Mesenchymal stem cell (in vitro differentiated cells and primary cell): ENCODE results near the gene MEX3A.
"Not testable (repeated sequence)": the region's sequence is repeated elsewhere in the genome, so short reads cannot be mapped to it uniquely, and the experiment has no call there.

Experiments
- DNase-seq: peaks from one replicate; pipeline ENCODE4 v3.0.0-alpha.2; 2013
- H2AFZ ChIP-seq: one replicate; pipeline ENCODE4 v1.6.1; 2013; ENCODE audit warnings: low read depth, mild to moderate bottlenecking, control low read depth, inconsistent platforms, low read length, moderate library complexity
- H2AK5ac ChIP-seq: 2 replicates; pipeline ENCODE4 v1.6.1; 2013; ENCODE audit warnings: low read length, moderate library complexity, mild to moderate bottlenecking, inconsistent platforms; ENCODE audit not compliant: severe bottlenecking
- H2BK120ac ChIP-seq: one replicate; pipeline ENCODE4 v1.6.1; 2013; ENCODE audit warnings: low read depth, mild to moderate bottlenecking, inconsistent platforms, low read length, moderate library complexity
- H2BK12ac ChIP-seq, 2 experiments: one replicate each; pipeline ENCODE4 v1.6.1; 2013; ENCODE audit warnings: inconsistent platforms in 2 of 2, low read length in 2 of 2, mild to moderate bottlenecking in 2 of 2, moderate library complexity in 2 of 2, control low read depth in 1 of 2
- H2BK15ac ChIP-seq: one replicate; pipeline ENCODE4 v1.6.1; 2013; ENCODE audit warnings: mild to moderate bottlenecking, low read depth, inconsistent platforms; ENCODE audit not compliant: poor library complexity, severe bottlenecking
- H2BK5ac ChIP-seq: 2 replicates; pipeline ENCODE4 v1.6.1; 2013; ENCODE audit warnings: low read depth, mild to moderate bottlenecking, low read length, control low read depth, inconsistent platforms; ENCODE audit not compliant: poor library complexity, severe bottlenecking
- H3K14ac ChIP-seq, 2 experiments: one replicate each; pipeline ENCODE4 v1.6.1; 2013; ENCODE audit warnings: inconsistent platforms in 2 of 2, low read length in 2 of 2, control low read depth in 1 of 2, mild to moderate bottlenecking in 1 of 2, moderate library complexity in 1 of 2
- H3K18ac ChIP-seq, 2 experiments: one replicate each; pipeline ENCODE4 v1.6.1; 2013; ENCODE audit warnings: inconsistent platforms in 2 of 2, low read length in 2 of 2, control low read depth in 1 of 2, low read depth in 1 of 2, mild to moderate bottlenecking in 1 of 2
- H3K23ac ChIP-seq, 2 experiments: one replicate each; pipeline ENCODE4 v1.6.1; 2013; ENCODE audit warnings: inconsistent platforms in 2 of 2, low read length in 2 of 2, mild to moderate bottlenecking in 2 of 2, moderate library complexity in 2 of 2, control low read depth in 1 of 2
- H3K27ac ChIP-seq: 2 replicates; pipeline ENCODE4 v1.5.1; 2013; ENCODE audit warnings: mild to moderate bottlenecking, moderate library complexity, low read length, control low read depth, inconsistent platforms; ENCODE audit not compliant: poor library complexity, severe bottlenecking
- H3K27me3 ChIP-seq, 2 experiments: 2 replicates each; pipeline versions ENCODE4 v1.6.1 to v1.7.0; 2013; ENCODE audit warnings: low read length in 2 of 2, mild to moderate bottlenecking in 2 of 2, moderate library complexity in 2 of 2, control low read depth in 1 of 2, inconsistent platforms in 1 of 2; ENCODE audit not compliant: control insufficient read depth in 1 of 2, insufficient read depth in 1 of 2
- H3K36me3 ChIP-seq, 2 experiments: 2 replicates each; pipeline versions ENCODE4 v1.6.1 to v1.7.0; 2013; ENCODE audit warnings: low read length in 2 of 2, control low read depth in 1 of 2, inconsistent platforms in 1 of 2, low read depth in 1 of 2, mild to moderate bottlenecking in 1 of 2; ENCODE audit not compliant: insufficient read depth in 2 of 2, control insufficient read depth in 1 of 2
- H3K4ac ChIP-seq, 2 experiments: one replicate each; pipeline ENCODE4 v1.6.1; 2013; ENCODE audit warnings: inconsistent platforms in 2 of 2, low read length in 2 of 2, mild to moderate bottlenecking in 2 of 2, moderate library complexity in 2 of 2, control low read depth in 1 of 2, low read depth in 1 of 2
- H3K4me1 ChIP-seq: 2 replicates; pipeline ENCODE4 v1.6.1; 2013; ENCODE audit warnings: low read depth, low read length, control low read depth; ENCODE audit not compliant: control insufficient read depth, insufficient read depth
- H3K4me2 ChIP-seq: 2 replicates; pipeline ENCODE4 v1.6.1; 2013; ENCODE audit warnings: low read length, mild to moderate bottlenecking, inconsistent platforms; ENCODE audit not compliant: poor library complexity, severe bottlenecking
- H3K4me3 ChIP-seq, 2 experiments: 2 replicates each; pipeline versions ENCODE4 v1.5.1 to v1.7.0; 2013; ENCODE audit warnings: low read length in 2 of 2, mild to moderate bottlenecking in 2 of 2, control low read depth in 1 of 2, low read depth in 1 of 2; ENCODE audit not compliant: insufficient read depth in 1 of 2
- H3K79me1 ChIP-seq: replicated peaks from 2 replicates; pipeline ENCODE4 v1.6.1; 2013; ENCODE audit warnings: mild to moderate bottlenecking, control low read depth, low read length, inconsistent platforms; ENCODE audit not compliant: poor library complexity, severe bottlenecking
- H3K9ac ChIP-seq: 2 replicates; pipeline ENCODE4 v1.7.0; 2013; ENCODE audit warnings: mild to moderate bottlenecking, low read length, moderate library complexity
- H3K9me3 ChIP-seq: 2 replicates; pipeline ENCODE4 v1.7.0; 2013; ENCODE audit warnings: mild to moderate bottlenecking, low read length; ENCODE audit not compliant: control insufficient read depth
- H4K8ac ChIP-seq: one replicate; pipeline ENCODE4 v1.6.1; 2013; ENCODE audit warnings: inconsistent platforms, mild to moderate bottlenecking, low read length, moderate library complexity
- H4K91ac ChIP-seq: one replicate; pipeline ENCODE4 v1.6.1; 2013; ENCODE audit warnings: mild to moderate bottlenecking, low read length, inconsistent platforms
- WGBS: methylation state at CpG from one replicate; pipeline ENCODE4 v1.1.7; 2013; ENCODE audit warnings: mixed read lengths; 5-methylcytosine and 5-hydroxymethylcytosine counted together

The MEX3A gene

GRCh38 chr1:156126043-156126629 is 43.9 kb upstream of the MEX3A start:
- Histone ChIP-seq H3K18ac (peak overlapping the region; percentile 99), H4K8ac (peak overlapping the region; percentile 50), H2BK12ac (peak overlapping the region; percentile 51 to 88), H3K4ac (peak overlapping the region in 1 of 2 experiments; percentile 93), H3K4me3 (peak overlapping the region in 1 of 2 experiments; percentile 74), H2AK5ac (peak overlapping the region; percentile 42), H2BK15ac (no peak overlapping the region), H3K36me3 (peaks cover 16 to 42% of the 10 kb centered on the region in 2 experiments), H3K9ac (peak overlapping the region; percentile 99), H2AFZ (no peak overlapping the region), H3K14ac (no peak overlapping the region), H3K79me1 (no peaks in the 10 kb centered on the region), H3K27ac (peak overlapping the region; percentile 91), H3K4me1 (peaks cover 78% of the 10 kb centered on the region), H3K4me2 (peak overlapping the region; percentile 39), H2BK120ac (peak overlapping the region; percentile 88), H3K9me3 (no peaks in the 10 kb centered on the region), H4K91ac (peak overlapping the region; percentile 100), H3K23ac (peak overlapping the region in 1 of 2 experiments; percentile 20), H2BK5ac (peak overlapping the region; percentile 67), H3K27me3 (no peaks in the 10 kb centered on the region)
- peak; percentile 99 for DNase-seq
- WGBS: 10% methylated on average over 11 of the region's 11 CpGs

- not testable (repeated sequence) for H3K18ac ChIP-seq, H2BK15ac ChIP-seq, DNase-seq, H3K23ac ChIP-seq, H3K4ac ChIP-seq, H3K4me2 ChIP-seq, H3K9me3 ChIP-seq, H2AFZ ChIP-seq, H3K27me3 ChIP-seq, H2BK120ac ChIP-seq, H3K79me1 ChIP-seq, H4K8ac ChIP-seq, H2AK5ac ChIP-seq, H2BK5ac ChIP-seq, H3K14ac ChIP-seq, H4K91ac ChIP-seq
- Histone ChIP-seq H3K27ac (peak overlapping the region; percentile 91), H3K36me3 (peaks cover 11 to 43% of the 10 kb centered on the region in 2 experiments), H3K4me1 (peaks cover 82% of the 10 kb centered on the region), H2BK12ac (peak overlapping the region in 1 of 2 experiments; percentile 80), H3K9ac (peak overlapping the region; percentile 99), H3K4me3 (peak overlapping the region in 1 of 2 experiments; percentile 66)
- WGBS: 94% methylated on average over 8 of the region's 10 CpGs
These were observed 43.3 kb upstream of the MEX3A start for GRCh38 chr1:156125544-156125943.

GRCh38 chr1:156124557-156125483 is 42.6 kb upstream of the MEX3A start:
- Histone ChIP-seq H3K23ac (peak overlapping the region in 1 of 2 experiments; percentile 42), H3K27ac (peak overlapping the region; percentile 62), H3K4me3 (peak overlapping the region in 1 of 2 experiments; percentile 66), H4K91ac (peak overlapping the region; percentile 83), H3K4ac (peak overlapping the region; percentile 55 to 69), H3K9me3 (no peaks in the 10 kb centered on the region), H2BK120ac (peak overlapping the region; percentile 69), H2AFZ (no peak overlapping the region), H2BK5ac (peak overlapping the region; percentile 66), H3K79me1 (no peaks in the 10 kb centered on the region), H3K9ac (peak overlapping the region; percentile 99), H2BK12ac (peak overlapping the region; percentile 76 to 80), H3K14ac (peak overlapping the region in 1 of 2 experiments; percentile 89), H3K27me3 (no peaks in the 10 kb centered on the region), H2AK5ac (peak overlapping the region; percentile 34), H3K4me1 (peaks cover 84% of the 10 kb centered on the region), H3K36me3 (peaks cover 9 to 48% of the 10 kb centered on the region in 2 experiments), H3K18ac (peak overlapping the region; percentile 85 to 91), H4K8ac (peak overlapping the region; percentile 39), H3K4me2 (no peak overlapping the region), H2BK15ac (peak overlapping the region; percentile 55)
- 80% methylated on average over 16 of the region's 17 CpGs for WGBS
- peak; percentile 77 for DNase-seq
